SU-DHL-6 (cell line): ENCODE data around the gene KIF1A.

ENCODE experiments used
- H2AFZ ChIP-seq: fragments of 200-600 bp; sonication (generic); 2 replicates; pipeline ENCODE4 v1.6.1; 2014; ENCODE audit warnings: low read depth, mild to moderate bottlenecking, moderate library complexity, mixed read lengths, antibody characterized with exemption, low read length; ENCODE audit not compliant: severe bottlenecking
- H3F3A ChIP-seq: fragments of 200-600 bp; shearing (Covaris generic); 2 replicates; pipeline ENCODE4 v1.6.0; 2016; ENCODE audit warnings: antibody characterized with exemption, mild to moderate bottlenecking; ENCODE audit not compliant: insufficient read depth
- H3K27ac ChIP-seq: fragments of 200-600 bp; sonication (generic); 2 replicates; pipeline ENCODE4 v1.5.1; 2016; ENCODE audit warnings: low read depth, mild to moderate bottlenecking, low read length, moderate library complexity, mixed read lengths
- H3K27me3 ChIP-seq: fragments of 200-600 bp; sonication (generic), shearing (Covaris generic); 2 replicates; pipeline ENCODE4 v1.6.0; 2014; ENCODE audit warnings: mild to moderate bottlenecking, low read length
- H3K36me3 ChIP-seq: fragments of 200-600 bp; sonication (generic); 2 replicates; pipeline ENCODE4 v1.6.1; 2014; ENCODE audit warnings: mild to moderate bottlenecking, low read length, mixed read lengths
- H3K4me2 ChIP-seq: fragments of 300-600, 200-600 bp; shearing (Covaris generic), sonication (generic); 2 replicates; pipeline ENCODE4 v1.6.0; 2014; ENCODE audit warnings: low read length, low read depth, mild to moderate bottlenecking; ENCODE audit not compliant: poor library complexity, severe bottlenecking
- H3K4me3 ChIP-seq: fragments of 200-600 bp; sonication (generic); 2 replicates; pipeline ENCODE4 v1.5.1; 2014; ENCODE audit warnings: antibody characterized with exemption, low read length, mild to moderate bottlenecking, mixed read lengths; ENCODE audit not compliant: insufficient read depth, poor library complexity, severe bottlenecking
- H3K79me2 ChIP-seq: fragments of 200-600 bp; sonication (generic); 2 replicates; pipeline ENCODE4 v1.6.1; 2014; ENCODE audit warnings: mild to moderate bottlenecking, low read length, moderate library complexity; ENCODE audit not compliant: insufficient read depth
- H3K9ac ChIP-seq: fragments of 200-600 bp; sonication (generic); 2 replicates; pipeline ENCODE4 v1.7.0; 2014; ENCODE audit warnings: mild to moderate bottlenecking, low read length
- H3K9me2 ChIP-seq: fragments of 200-600 bp; sonication (generic); replicated peaks from 2 replicates; pipeline ENCODE4 v1.6.1; 2014; ENCODE audit warnings: low read length; ENCODE audit not compliant: insufficient read depth
- H3K9me3 ChIP-seq: fragments of 200-600 bp; sonication (generic); 2 replicates; pipeline ENCODE4 v1.6.1; 2014; ENCODE audit warnings: low read length, mixed read lengths; ENCODE audit not compliant: insufficient read depth
- H4K20me1 ChIP-seq: fragments of 200-600 bp; sonication (generic); 2 replicates; pipeline ENCODE4 v1.6.1; 2014; ENCODE audit warnings: low read depth, mild to moderate bottlenecking, antibody characterized with exemption, low read length, moderate library complexity, mixed read lengths
- CTCF ChIP-seq: fragments of 200-600 bp; sonication (generic); IDR thresholded peaks from one replicate; pipeline ENCODE4 v1.5.1; 2017; ENCODE audit warnings: antibody characterized with exemption, mild to moderate bottlenecking, low read length, moderate library complexity; ENCODE audit not compliant: insufficient read depth, poor library complexity, severe bottlenecking
- EZH2phosphoT487 ChIP-seq: fragments of 200-600 bp; sonication (generic), shearing (Covaris generic); conservative IDR thresholded peaks from 2 replicates; pipeline ENCODE4 v1.6.1; 2018; ENCODE audit warnings: mild to moderate bottlenecking, antibody characterized with exemption, low read length, moderate library complexity, mixed read lengths

Gene KIF1A

DNA sequence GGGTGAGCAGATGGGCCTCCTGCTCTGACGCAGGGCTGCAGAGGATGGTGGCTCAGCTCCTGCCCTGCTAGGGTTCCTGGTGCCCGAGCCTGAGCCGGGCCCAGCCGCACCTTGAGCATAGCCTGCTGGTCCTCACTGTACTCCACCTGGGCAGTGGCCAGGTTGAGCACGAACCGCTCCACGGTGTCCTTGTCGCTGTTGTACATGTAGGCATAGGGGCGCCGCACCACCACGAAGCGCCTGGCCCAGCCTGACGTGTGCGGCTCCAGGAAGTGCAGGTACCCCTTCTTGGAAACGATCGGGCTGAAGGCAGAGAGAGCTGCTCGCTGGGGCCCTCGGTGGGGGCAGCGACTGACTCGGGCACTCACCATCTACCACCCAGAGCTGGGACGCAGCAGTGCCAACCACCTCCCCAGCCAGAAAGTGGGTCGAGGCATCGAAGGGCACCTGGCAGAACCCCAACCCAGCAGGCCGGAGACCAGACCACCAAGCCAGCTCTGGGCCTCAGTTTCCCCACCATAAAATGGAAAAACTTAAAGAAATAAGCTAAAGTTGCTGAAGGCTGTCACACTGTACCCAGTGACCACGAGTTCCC, 101.0 kb downstream of the KIF1A start:
- Histone ChIP-seq H4K20me1 (no peaks in the 10 kb centered on the region), H3K79me2 (no peaks in the 10 kb centered on the region), H3K4me3 (no peak overlapping the region), H3K9me2 (no peaks in the 10 kb centered on the region), H3F3A (no peaks in the 10 kb centered on the region), H3K9ac (no peak overlapping the region), H2AFZ (no peak overlapping the region), H3K27ac (no peak overlapping the region), H3K36me3 (no peaks in the 10 kb centered on the region), H3K9me3 (no peaks in the 10 kb centered on the region), H3K4me2 (no peak overlapping the region), H3K27me3 (no peaks in the 10 kb centered on the region)
- TF ChIP-seq CTCF (no peak), EZH2phosphoT487 (no peak)

GRCh38 chr2:240717681-240718581, 102.1 kb downstream of the KIF1A start:
- H3K36me3 ChIP-seq, result no peaks in the 10 kb centered on the region
- H3K9ac ChIP-seq, result no peak overlapping the region
- no peak overlapping the region for H3K27ac ChIP-seq
- H3K27me3 ChIP-seq, result no peaks in the 10 kb centered on the region
- H2AFZ ChIP-seq, result no peak overlapping the region
- H3K4me3 ChIP-seq, result no peak overlapping the region
- TF ChIP-seq CTCF, result no peak
- no peak for TF ChIP-seq EZH2phosphoT487
- H3K9me3 ChIP-seq, result no peaks in the 10 kb centered on the region
- no peaks in the 10 kb centered on the region for H4K20me1 ChIP-seq
- no peaks in the 10 kb centered on the region for H3F3A ChIP-seq
- no peak overlapping the region for H3K4me2 ChIP-seq
- H3K79me2 ChIP-seq, result no peaks in the 10 kb centered on the region
- no peaks in the 10 kb centered on the region for H3K9me2 ChIP-seq

GRCh38 chr2:240717181-240717641, 102.8 kb downstream of the KIF1A start:
- Histone ChIP-seq H3K36me3 (no peaks in the 10 kb centered on the region), H3K4me2 (no peak overlapping the region)

More at GRCh38 chr2:240717181-240717641, 102.8 kb downstream of the KIF1A start:
- Histone ChIP-seq H3K9me3 (no peaks in the 10 kb centered on the region), H3K9ac (no peak overlapping the region), H3F3A (no peaks in the 10 kb centered on the region), H2AFZ (no peak overlapping the region), H3K27me3 (no peaks in the 10 kb centered on the region), H3K79me2 (no peaks in the 10 kb centered on the region), H3K4me3 (no peak overlapping the region), H4K20me1 (no peaks in the 10 kb centered on the region), H3K9me2 (no peaks in the 10 kb centered on the region), H3K27ac (no peak overlapping the region)
- TF ChIP-seq CTCF, result no peak
- TF ChIP-seq EZH2phosphoT487, result no peak
